ENCODE results near the gene SPTAN1. TPM values are rescaled to one million over a fixed set of nuclear protein-coding genes. Genes with fewer than 3 reads are reported as not detected.

SPTAN1 gene
- polyA plus RNA-seq, 2 of the 4 experiments (the other 2 are of a cell fraction): 104 to 122 TPM

GRCh38 chr9:128611600-128612394 lies 59.4 kb downstream of the SPTAN1 start:
- ATAC-seq (no peak), FAIRE-seq (no peak), DNase-seq (ENCODE audit: low read depth in 1 of 2, low spot score in 1 of 2) (no peak)
- TF ChIP-seq CHD2 (IDR thresholded peaks at IDR 0.05; ENCODE audit: low read length, partially characterized antibody): no peak
- TF ChIP-seq HMGXB4 (CRISPR knock-in tag; IDR thresholded peaks at IDR 0.05; ENCODE audit: borderline replicate concordance): no peak
- no peak for TF ChIP-seq HOXB13 (CRISPR knock-in tag; IDR thresholded peaks at IDR 0.05; ENCODE audit: low read depth)
- TF ChIP-seq USF2 (IDR thresholded peaks at IDR 0.05): no peak
- no peak for TF ChIP-seq RFX5 (IDR thresholded peaks at IDR 0.05)
- no peak for TF ChIP-seq MAX (IDR thresholded peaks at IDR 0.05)
- no peak for TF ChIP-seq POLR2AphosphoS2 (conservative IDR thresholded peaks at IDR 0.05; ENCODE audit: low read length)
- no peak for TF ChIP-seq FOSB (CRISPR knock-in tag; IDR thresholded peaks at IDR 0.05)
- no peak for TF ChIP-seq ATOH8 (CRISPR knock-in tag; IDR thresholded peaks at IDR 0.05; ENCODE audit: low read depth)
- no peak for TF ChIP-seq NPAS2 (CRISPR knock-in tag; IDR thresholded peaks at IDR 0.05; ENCODE audit: borderline replicate concordance)
- no peak for TF ChIP-seq SREBF2 (IDR thresholded peaks at IDR 0.05)
- TF ChIP-seq HOXA7 (CRISPR knock-in tag; IDR thresholded peaks at IDR 0.05): no peak
- WGBS (ENCODE audit: missing lambda C conversion rate): 94% methylated on average over 12 of the region's 12 CpGs
- Histone ChIP-seq H3K9me3 (no peaks in the 10 kb centered on the region), H3K4me1 (no peaks in the 10 kb centered on the region), H3K4me2 (no peak overlapping the region), H3K27ac (no peak overlapping the region), H3K4me3 (no peak overlapping the region)
- ChIA-PET CTCF (interaction anchor here (0.6 to 3.0 kb wide), 8 partner anchors 8 to 250 kb away, joined by 3 to 12 read pairs (median 4); no protein-coding TSS in a partner anchor), POLR2A (interaction anchor here (0.7 kb wide), 1 partner anchor 191 kb away, joined by 3 read pairs; the partner anchor contains the start of gene CERCAM)

- ATAC-seq (no peak), FAIRE-seq (no peak), DNase-seq (ENCODE audit: low read depth in 1 of 2, low spot score in 1 of 2) (no peak)
- ChIA-PET POLR2A (interaction anchor here (1.0 kb wide), 1 partner anchor 21 kb away, joined by 3 read pairs; no protein-coding TSS in a partner anchor), CTCF (no interaction called here)
- Histone ChIP-seq H3K4me3 (no peak overlapping the region), H3K27ac (no peak overlapping the region), H3K9me3 (no peaks in the 10 kb centered on the region), H3K4me1 (no peaks in the 10 kb centered on the region), H3K4me2 (no peak overlapping the region)
- WGBS (ENCODE audit: missing lambda C conversion rate): 100% methylated on average over 1 of the region's 1 CpG
- TF ChIP-seq RARB (CRISPR knock-in tag; IDR thresholded peaks at IDR 0.05) (no peak), CBX2 (IDR thresholded peaks at IDR 0.05; ENCODE audit: borderline replicate concordance, low read depth) (no peak), ZNF302 (CRISPR knock-in tag; IDR thresholded peaks at IDR 0.05) (no peak), HOXB13 (CRISPR knock-in tag; IDR thresholded peaks at IDR 0.05; ENCODE audit: low read depth) (no peak), ZFP36 (IDR thresholded peaks at IDR 0.05; ENCODE audit: borderline replicate concordance, partially characterized antibody) (no peak), USF2 (IDR thresholded peaks at IDR 0.05) (no peak), HES2 (IDR thresholded peaks at IDR 0.05) (no peak), GATA3 (IDR thresholded peaks at IDR 0.05; ENCODE audit: borderline replicate concordance) (no peak)
Observed at GRCh38 chr9:128614728-128615127, 62.3 kb downstream of the SPTAN1 start.

Measured in A549 (cell line).